Measurements from ENCODE around the gene GRPEL2.
"Not testable (repeated sequence)": the region's sequence is repeated elsewhere in the genome, so short reads cannot be mapped to it uniquely, and the experiment has no call there.

Gene GRPEL2

GRCh38 chr5:149376711-149377447 is 31.6 kb downstream of the GRPEL2 start:
- ATAC-seq (no peak), DNase-seq (no peak)

- no peak for ATAC-seq
Measured at GRCh38 chr5:149378241-149378820, 33.0 kb downstream of the GRPEL2 start.

GRCh38 chr5:149379177-149379761 is 34.0 kb downstream of the GRPEL2 start, which contains the start of gene IL17B:
TSS of gene IL17B (minus strand) at chr5:149379292. CDS start at chr5:149379225, 67 bp downstream.
- no peak for DNase-seq
- no peak for ATAC-seq

More at GRCh38 chr5:149378241-149378820, 33.0 kb downstream of the GRPEL2 start:
- DNase-seq, result no peak

GRCh38 chr5:149379818-149380374 is 34.6 kb downstream of the GRPEL2 start:
- DNase-seq (no peak), ATAC-seq (no peak)

GRCh38 chr5:149380466-149381121 is 35.3 kb downstream of the GRPEL2 start:
- ATAC-seq, result no peak

GRCh38 chr5:149381261-149381985 is 36.1 kb downstream of the GRPEL2 start:
- ATAC-seq, result no peak

More at GRCh38 chr5:149380466-149381121, 35.3 kb downstream of the GRPEL2 start:
- DNase-seq, result no peak

GRCh38 chr5:149381986-149382338 is 36.7 kb downstream of the GRPEL2 start:
- DNase-seq, result peak; percentile 83
- peak; percentile 71 for ATAC-seq

More at GRCh38 chr5:149381261-149381985, 36.1 kb downstream of the GRPEL2 start:
- no peak for DNase-seq

GRCh38 chr5:149382517-149383220 is 37.4 kb downstream of the GRPEL2 start:
- no peak for DNase-seq
- ATAC-seq, result no peak

- DNase-seq (no peak), ATAC-seq (no peak)
Measured at GRCh38 chr5:149383399-149383798, 38.1 kb downstream of the GRPEL2 start.

GRCh38 chr5:149386166-149386565 is 40.9 kb downstream of the GRPEL2 start:
- no peak for ATAC-seq
- no peak for DNase-seq

GRCh38 chr5:149387081-149387631 is 41.9 kb downstream of the GRPEL2 start:
- DNase-seq, result no peak

GRCh38 chr5:149387982-149388381 is 42.7 kb downstream of the GRPEL2 start:
- no peak for DNase-seq
- ATAC-seq, result no peak

More at GRCh38 chr5:149387081-149387631, 41.9 kb downstream of the GRPEL2 start:
- no peak for ATAC-seq

GRCh38 chr5:149388498-149389190 is 43.3 kb downstream of the GRPEL2 start:
- no peak for DNase-seq
- ATAC-seq, result no peak

GRCh38 chr5:149389552-149390495 is 44.5 kb downstream of the GRPEL2 start:
- DNase-seq (no peak), ATAC-seq (no peak)

- not testable (repeated sequence) for DNase-seq, ATAC-seq
Measured at GRCh38 chr5:149391076-149391475, 45.8 kb downstream of the GRPEL2 start.

- ATAC-seq, result no peak
- no peak for DNase-seq
Measured at GRCh38 chr5:149391524-149391923, 46.2 kb downstream of the GRPEL2 start.

- DNase-seq (no peak), ATAC-seq (peak; percentile 49)
Measured at GRCh38 chr5:149392718-149393117, 47.4 kb downstream of the GRPEL2 start.

- ATAC-seq, result not testable (repeated sequence)
Measured at GRCh38 chr5:149394996-149395395, 49.7 kb downstream of the GRPEL2 start.

GRCh38 chr5:149397530-149397929 is 52.2 kb downstream of the GRPEL2 start:
- DNase-seq (no peak), ATAC-seq (no peak)

More at GRCh38 chr5:149394996-149395395, 49.7 kb downstream of the GRPEL2 start:
- DNase-seq, result not testable (repeated sequence)

Measured in stimulated activated naive CD8-positive, alpha-beta T cell treated with anti-CD3 and anti-CD28 coated beads, Interleukin-15, Interleukin-2, amounts not matched to agents 100 U/mL and 50 U/mL, for 24 hours (primary cell).